MM.1S (cell line): ENCODE measurements around the gene PTPRB.

Source experiments
- DNase-seq: peaks from one replicate; pipeline ENCODE4 v3.0.0-alpha.2; 2015
- H2AFZ ChIP-seq: fragments of 300-600 bp; sonication (generic); 2 replicates; pipeline ENCODE4 v1.6.0; 2016; ENCODE audit warnings: antibody characterized with exemption, low read length
- H3F3A ChIP-seq: fragments of 300-600 bp; sonication (generic); 2 replicates; pipeline ENCODE4 v1.6.1; 2016; ENCODE audit warnings: mild to moderate bottlenecking, antibody characterized with exemption, low read length, moderate library complexity, mixed read lengths; ENCODE audit not compliant: insufficient read depth
- H3K27ac ChIP-seq: fragments of 300-600 bp; sonication (generic); 2 replicates; pipeline ENCODE4 v1.5.1; 2016; ENCODE audit warnings: mild to moderate bottlenecking, low read length
- H3K27me3 ChIP-seq: fragments of 300-600 bp; sonication (generic); replicated peaks from 2 replicates; pipeline ENCODE4 v1.6.0; 2016; ENCODE audit warnings: low read length; ENCODE audit not compliant: insufficient read depth
- H3K36me3 ChIP-seq: fragments of 300-600 bp; sonication (generic); replicated peaks from 2 replicates; pipeline ENCODE4 v1.6.1; 2016; ENCODE audit warnings: mild to moderate bottlenecking, low read length, mixed read lengths; ENCODE audit not compliant: insufficient read depth
- H3K4me1 ChIP-seq: fragments of 300-600 bp; sonication (generic); 2 replicates; pipeline ENCODE4 v1.6.1; 2016; ENCODE audit warnings: low read length, mixed read lengths
- H3K4me2 ChIP-seq: fragments of 300-600 bp; sonication (generic); 2 replicates; pipeline ENCODE4 v1.6.0; 2016; ENCODE audit warnings: low read depth, low read length
- H3K4me3 ChIP-seq: fragments of 300-600 bp; sonication (generic); 2 replicates; pipeline ENCODE4 v1.5.1; 2016; ENCODE audit warnings: low read length, mixed read lengths
- H3K79me2 ChIP-seq: fragments of 300-600 bp; sonication (generic); 2 replicates; pipeline ENCODE4 v1.6.1; 2016; ENCODE audit warnings: mixed run types, low read length, mixed read lengths
- H3K9ac ChIP-seq: fragments of 300-600 bp; sonication (generic); 2 replicates; pipeline ENCODE4 v1.6.1; 2016; ENCODE audit warnings: low read length, mixed read lengths
- H3K9me2 ChIP-seq: fragments of 300-600 bp; sonication (generic); replicated peaks from 2 replicates; pipeline ENCODE4 v1.6.1; 2016; ENCODE audit warnings: mild to moderate bottlenecking, low read length, mixed read lengths; ENCODE audit not compliant: insufficient read depth
- H3K9me3 ChIP-seq: fragments of 300-600 bp; sonication (generic); replicated peaks from 2 replicates; pipeline ENCODE4 v1.6.1; 2016; ENCODE audit warnings: mild to moderate bottlenecking, low read length, mixed read lengths; ENCODE audit not compliant: insufficient read depth
- H4K20me1 ChIP-seq: fragments of 300-600 bp; sonication (generic); 2 replicates; pipeline ENCODE4 v1.6.1; 2016; ENCODE audit warnings: mild to moderate bottlenecking, low read length, moderate library complexity, mixed read lengths; ENCODE audit not compliant: insufficient read depth
- CTCF ChIP-seq: fragments of 300-600 bp; sonication (generic); IDR thresholded peaks from 2 replicates; pipeline ENCODE4 v1.5.1; 2016; ENCODE audit warnings: antibody characterized with exemption, low read length, mixed read lengths
- EZH2 ChIP-seq: fragments of 300-600 bp; sonication (generic); optimal IDR thresholded peaks from 2 replicates; pipeline ENCODE3; 2017; ENCODE audit warnings: low read depth, mild to moderate bottlenecking, antibody characterized with exemption, low read length, mixed read lengths
- EZH2phosphoT487 ChIP-seq: fragments of 300-600 bp; sonication (generic); IDR thresholded peaks from 2 replicates; pipeline ENCODE4 v1.6.1; 2018; ENCODE audit warnings: antibody characterized with exemption, low read length

Gene PTPRB

DNA sequence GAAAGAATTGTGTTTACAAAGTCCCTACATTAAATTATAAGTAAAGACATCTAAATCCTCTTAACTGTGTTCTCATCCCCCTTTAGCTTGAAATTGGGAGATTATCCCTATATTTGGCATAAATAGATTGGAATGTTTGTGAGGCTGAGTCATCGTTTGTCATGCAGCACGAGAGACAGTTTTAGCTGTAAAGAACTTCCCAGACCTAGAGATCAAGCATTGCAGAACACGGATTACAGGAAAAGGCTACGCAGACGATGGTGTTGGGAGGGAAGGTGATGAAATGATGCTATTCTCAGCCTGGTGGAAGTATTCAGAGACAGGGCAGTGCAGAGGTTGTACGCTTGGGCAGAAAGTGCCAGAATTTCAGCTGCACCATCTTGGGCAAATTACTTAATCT is 93.8 kb downstream of the PTPRB start:
- H3K4me3 ChIP-seq = no peak overlapping the region
- H3F3A ChIP-seq = no peaks in the 10 kb centered on the region
- H3K4me1 ChIP-seq = no peaks in the 10 kb centered on the region
- no peak overlapping the region for H3K27ac ChIP-seq
- H3K36me3 ChIP-seq = no peaks in the 10 kb centered on the region
- DNase-seq = no peak
- H3K79me2 ChIP-seq = no peaks in the 10 kb centered on the region
- H3K27me3 ChIP-seq = no peaks in the 10 kb centered on the region
- H4K20me1 ChIP-seq = no peaks in the 10 kb centered on the region
- H3K9me2 ChIP-seq = no peaks in the 10 kb centered on the region
- H3K4me2 ChIP-seq = no peak overlapping the region
- H3K9ac ChIP-seq = no peak overlapping the region
- TF ChIP-seq EZH2 (no peak), EZH2phosphoT487 (no peak)
- H3K9me3 ChIP-seq = no peaks in the 10 kb centered on the region
- no peak overlapping the region for H2AFZ ChIP-seq

DNA sequence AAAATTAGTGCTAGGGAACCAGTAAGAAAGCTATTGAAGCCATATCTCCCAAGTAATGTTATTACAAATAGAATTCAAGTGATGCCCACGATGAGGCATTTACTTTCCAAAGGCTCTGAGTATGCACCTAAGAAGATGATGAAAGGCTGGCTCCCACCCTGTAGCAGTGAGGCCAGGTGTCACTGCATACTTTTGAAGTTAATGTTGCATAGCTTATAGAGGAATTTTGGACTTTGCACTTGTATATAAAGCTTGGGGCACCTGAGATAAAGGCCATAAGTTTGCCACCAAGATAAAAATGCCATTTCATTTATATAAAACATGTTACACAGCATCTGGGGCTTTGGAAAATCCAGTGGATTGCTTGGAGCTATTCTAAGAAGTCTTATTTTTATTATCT is 96.2 kb downstream of the PTPRB start:
- no peak overlapping the region for H3K4me2 ChIP-seq
- H3F3A ChIP-seq = no peaks in the 10 kb centered on the region
- no peaks in the 10 kb centered on the region for H3K36me3 ChIP-seq
- no peaks in the 10 kb centered on the region for H3K9me2 ChIP-seq
- no peaks in the 10 kb centered on the region for H3K27me3 ChIP-seq
- no peak for TF ChIP-seq EZH2
- TF ChIP-seq EZH2phosphoT487 = no peak
- no peak for TF ChIP-seq CTCF
- no peak overlapping the region for H3K27ac ChIP-seq
- no peaks in the 10 kb centered on the region for H4K20me1 ChIP-seq
- DNase-seq = no peak
- no peaks in the 10 kb centered on the region for H3K9me3 ChIP-seq
- peaks cover 5% of the 10 kb centered on the region; the same call in 1 of the 2 replicates for H3K4me1 ChIP-seq
- no peak overlapping the region for H3K4me3 ChIP-seq
- H3K9ac ChIP-seq = no peak overlapping the region
- H2AFZ ChIP-seq = no peak overlapping the region
- H3K79me2 ChIP-seq = no peaks in the 10 kb centered on the region

DNA sequence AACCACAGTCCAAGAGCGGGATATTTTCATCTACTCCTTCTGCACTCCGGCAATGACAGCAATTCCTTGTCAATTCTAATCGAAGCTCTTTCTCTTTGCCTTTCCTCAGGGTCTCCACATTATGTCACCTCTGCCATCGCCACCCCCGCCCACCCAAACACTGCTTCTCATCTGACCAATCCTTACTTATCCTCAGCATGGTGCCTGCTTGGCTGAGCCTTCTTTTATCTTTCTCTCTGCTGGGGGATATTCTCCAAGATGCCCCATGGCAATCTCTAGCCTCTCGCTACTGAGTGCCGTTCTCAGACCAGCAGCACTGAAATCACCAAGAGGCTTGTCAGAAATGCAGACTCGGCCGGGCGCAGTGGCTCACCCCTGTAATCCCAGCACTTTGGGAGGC is 100.6 kb downstream of the PTPRB start:
- DNase-seq = no peak
- Histone ChIP-seq H3K4me1 (peaks cover 8% of the 10 kb centered on the region), H2AFZ (no peak overlapping the region), H3K4me3 (no peak overlapping the region), H3F3A (no peaks in the 10 kb centered on the region), H3K9ac (no peak overlapping the region), H3K36me3 (no peaks in the 10 kb centered on the region), H3K9me2 (no peaks in the 10 kb centered on the region), H4K20me1 (no peaks in the 10 kb centered on the region), H3K4me2 (no peak overlapping the region), H3K9me3 (no peaks in the 10 kb centered on the region), H3K27ac (no peak overlapping the region), H3K79me2 (no peaks in the 10 kb centered on the region), H3K27me3 (no peaks in the 10 kb centered on the region)
- TF ChIP-seq CTCF (no peak), EZH2 (no peak), EZH2phosphoT487 (no peak)

DNA sequence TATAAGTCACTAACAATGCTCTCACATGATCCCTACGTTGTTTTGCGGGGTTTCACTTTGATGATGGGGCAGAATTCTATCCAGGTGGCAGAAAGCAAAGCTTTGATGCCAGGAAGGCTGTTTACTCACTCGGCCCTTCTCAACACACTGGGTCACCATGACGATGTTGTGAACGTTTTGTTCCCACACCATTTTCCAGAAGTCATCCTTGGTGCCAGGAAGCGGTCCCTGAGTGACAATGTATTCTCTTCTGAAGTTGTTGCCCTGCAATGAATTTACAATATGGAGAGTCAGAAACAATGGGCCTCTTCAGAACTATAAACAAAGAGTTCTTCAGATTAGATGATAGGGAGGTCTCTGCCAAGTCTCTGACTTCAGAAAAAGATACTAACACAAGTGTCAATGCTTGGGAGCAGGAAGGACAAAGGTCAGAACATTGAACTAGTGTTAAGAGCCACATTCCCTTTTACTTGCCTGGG is 101.3 kb downstream of the PTPRB start:
- Histone ChIP-seq H3K36me3 (no peaks in the 10 kb centered on the region), H3K4me3 (no peak overlapping the region), H3K9me3 (no peaks in the 10 kb centered on the region), H2AFZ (no peak overlapping the region), H3K79me2 (no peaks in the 10 kb centered on the region), H3K9me2 (no peaks in the 10 kb centered on the region), H3K27ac (peak overlapping the region; percentile 47; the same call in 1 of the 2 replicates), H3K4me1 (peaks cover 8% of the 10 kb centered on the region), H3K9ac (no peak overlapping the region), H3K27me3 (no peaks in the 10 kb centered on the region), H3F3A (no peaks in the 10 kb centered on the region), H3K4me2 (peak overlapping the region; percentile 31; the same call in 1 of the 2 replicates), H4K20me1 (no peaks in the 10 kb centered on the region)
- no peak for TF ChIP-seq CTCF
- DNase-seq = peak; percentile 60
